A172 (cell line): ENCODE measurements around the gene DISC1. TPM values are rescaled to one million over a fixed set of nuclear protein-coding genes. Genes with fewer than 3 reads are reported as not detected.
A peak's percentile ranks its signal among the peaks of the same experiment; 100 is the strongest.

Source experiments
- DNase-seq: peaks from one replicate; pipeline ENCODE4 v3.0.0-alpha.2; 2015; ENCODE audit warnings: low spot score
- total RNA-seq: library from RNA; depleted of rRNA; stranded (reverse); fragments of >200 nt; shearing (Covaris generic); gene quantifications from 2 replicates; pipeline ENCODE4 v1.2.3, GENCODE V29; 2014

The DISC1 gene
- total RNA-seq, 1 experiment from 2014 or later = 5.0 TPM

GRCh38 chr1:231856426-231856825 is 229.8 kb downstream of the DISC1 start:
- DNase-seq = no peak

DNA sequence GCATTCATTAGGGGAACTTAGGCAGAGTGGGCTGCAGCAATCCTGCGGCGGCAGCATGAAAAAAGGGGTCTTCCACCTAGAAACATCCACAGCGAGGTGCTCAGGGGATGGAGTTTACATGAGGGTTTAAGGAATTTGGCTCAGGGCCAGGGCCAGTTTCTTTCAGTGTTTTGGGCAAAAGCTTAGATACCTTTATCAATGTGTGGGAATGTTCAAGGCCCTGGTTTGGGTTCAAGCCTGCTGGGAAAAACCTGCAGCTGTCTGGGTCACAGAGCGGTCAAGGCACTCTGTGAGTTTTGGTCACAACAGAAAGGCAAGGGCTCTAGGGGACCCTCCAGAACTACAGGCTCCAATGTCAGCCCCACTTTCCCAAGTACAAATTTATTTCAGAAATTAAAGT is 230.3 kb downstream of the DISC1 start:
- DNase-seq = no peak

- DNase-seq = no peak
Measured at GRCh38 chr1:231857609-231858135, 231.1 kb downstream of the DISC1 start.

DNA sequence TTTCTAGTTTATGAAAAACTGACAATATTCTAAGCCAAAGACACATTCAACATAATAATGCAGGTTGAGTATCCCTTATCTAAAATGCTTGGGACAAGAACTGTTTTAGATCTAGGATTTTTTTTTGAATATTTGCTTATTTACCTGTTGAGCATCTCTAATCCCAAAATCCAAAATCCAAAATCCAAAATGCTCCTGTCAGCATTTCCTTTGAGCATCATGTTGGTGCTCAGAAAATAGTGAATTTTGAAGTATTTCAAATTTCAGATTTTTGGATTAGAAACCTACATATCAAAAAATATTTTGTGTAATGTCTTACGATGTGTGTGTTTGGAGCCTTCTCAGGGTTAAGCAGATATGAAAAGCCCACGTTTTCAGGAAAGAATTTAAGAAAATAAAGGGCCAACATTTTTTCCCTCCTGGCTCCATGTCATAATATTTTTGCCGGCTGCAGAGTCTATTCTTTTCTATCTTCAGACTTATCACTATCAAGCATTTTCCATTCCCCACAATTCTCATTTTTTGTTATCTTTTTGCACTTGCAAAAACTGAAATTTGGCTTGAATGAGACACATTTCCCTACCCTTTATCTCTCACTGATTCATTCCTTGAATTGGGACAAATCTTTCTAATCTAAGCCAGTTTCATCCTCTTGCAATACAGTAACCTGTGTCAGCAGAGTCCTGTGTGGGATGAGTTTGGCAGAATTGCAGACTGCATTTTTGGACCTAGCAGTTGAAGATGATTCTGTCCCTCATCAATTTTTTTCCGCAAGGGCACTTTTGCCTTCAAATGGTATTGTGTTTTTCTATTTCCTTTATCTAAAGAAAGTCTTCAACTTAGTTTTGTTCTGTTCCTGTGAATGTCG is 233.9 kb downstream of the DISC1 start:
- no peak for DNase-seq

DNA sequence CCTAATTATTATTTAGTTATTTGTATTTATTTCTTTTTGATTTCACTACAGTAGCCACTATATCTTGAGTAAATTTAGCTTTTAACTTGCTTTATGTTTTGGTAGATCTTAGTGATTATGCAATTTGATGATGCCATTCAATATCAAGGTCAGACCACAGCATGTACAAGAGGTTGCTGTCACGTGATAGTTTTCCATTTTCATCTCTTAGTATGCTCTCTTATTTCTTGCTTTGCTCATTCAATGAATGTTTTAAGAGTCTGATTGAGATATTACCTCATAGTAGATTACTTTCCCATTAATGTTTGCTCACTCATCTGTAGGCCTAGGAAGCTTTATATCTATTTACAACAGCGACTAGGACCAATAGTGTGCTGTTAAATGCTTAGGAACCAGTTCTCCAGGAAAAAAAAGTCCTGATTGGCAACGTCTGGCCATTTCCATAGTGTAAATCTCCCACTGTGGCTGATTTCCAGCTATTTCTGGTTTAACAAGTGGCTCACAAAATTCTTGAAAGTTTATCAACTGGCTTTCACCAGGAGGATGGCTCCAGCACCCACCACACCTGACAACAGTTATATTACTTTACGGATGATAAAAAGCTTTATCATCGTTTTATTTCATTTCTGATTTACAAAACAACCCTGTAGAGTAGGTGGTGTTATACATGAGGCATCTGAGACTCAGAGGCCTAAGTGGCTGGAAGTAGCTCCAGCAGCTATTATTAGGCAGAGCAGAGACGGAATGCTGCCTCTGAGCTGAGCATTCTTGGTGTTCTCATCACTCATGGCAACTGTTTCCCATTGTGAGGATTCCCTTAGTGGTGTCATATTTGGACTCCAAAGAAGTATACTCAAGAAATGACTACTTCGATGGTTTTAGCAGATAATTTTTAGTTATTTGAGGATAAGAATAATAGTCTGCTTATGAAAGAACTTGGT is 235.2 kb downstream of the DISC1 start:
- DNase-seq = no peak

DNA sequence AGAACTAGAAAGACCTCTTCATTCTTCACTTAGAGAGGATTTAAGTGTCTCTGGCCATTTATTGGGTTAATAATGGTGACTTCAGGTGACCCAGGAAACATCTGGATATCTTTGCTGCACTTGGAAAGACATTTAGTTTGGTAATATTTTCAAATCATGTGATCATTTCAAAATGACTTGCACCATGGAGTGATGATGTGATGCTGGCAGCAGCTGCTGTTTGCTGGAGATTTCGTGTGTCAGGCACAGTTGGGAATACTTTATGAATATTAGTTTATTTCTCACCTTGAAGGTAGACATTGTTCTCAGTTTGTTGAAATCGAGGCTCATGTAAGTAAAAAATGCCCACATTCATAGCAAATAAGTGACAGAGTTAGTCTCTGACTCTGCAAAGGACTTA is 236.0 kb downstream of the DISC1 start:
- DNase-seq = no peak

DNA sequence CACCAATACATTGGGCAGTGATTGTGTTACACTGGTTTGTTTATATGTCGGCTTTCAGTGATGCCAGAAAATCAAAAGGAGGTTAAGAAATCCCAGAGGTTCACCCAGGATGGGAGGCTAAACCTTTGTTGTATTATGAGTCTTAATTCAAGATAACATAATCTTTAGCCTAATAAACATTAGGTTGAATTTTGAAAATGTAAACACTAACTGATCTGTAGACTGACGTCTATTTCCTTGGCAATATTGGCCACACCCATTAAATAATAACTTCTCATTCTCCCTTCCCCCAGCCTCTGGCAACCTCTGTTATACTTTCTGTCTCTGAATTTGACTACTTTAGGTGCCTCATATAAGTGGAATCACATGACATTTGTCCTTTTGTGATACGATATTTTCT is 238.7 kb downstream of the DISC1 start:
- DNase-seq = no peak

- DNase-seq = peak; percentile 71
Measured at GRCh38 chr1:231866392-231867331, 240.1 kb downstream of the DISC1 start.

DNA sequence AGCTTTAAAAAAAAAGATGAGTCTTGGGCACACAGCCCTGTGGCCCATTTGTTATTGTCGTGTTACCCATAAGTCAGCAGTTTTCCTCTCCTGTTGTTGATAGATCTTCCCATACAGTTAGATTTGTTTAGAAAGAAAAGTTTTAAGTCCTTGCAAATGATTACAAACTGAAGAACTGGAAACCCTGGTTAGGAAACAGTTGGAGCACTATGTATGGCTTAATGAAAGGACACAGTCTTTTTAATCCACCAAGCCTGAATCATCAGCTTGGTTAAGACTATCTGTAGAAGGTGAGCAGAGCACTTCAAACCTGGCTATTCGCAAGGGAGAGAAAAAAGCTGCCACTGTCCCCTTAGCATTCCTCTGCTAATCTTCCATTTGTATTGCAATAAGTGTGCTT is 241.0 kb downstream of the DISC1 start:
- DNase-seq = peak; percentile 10

DNA sequence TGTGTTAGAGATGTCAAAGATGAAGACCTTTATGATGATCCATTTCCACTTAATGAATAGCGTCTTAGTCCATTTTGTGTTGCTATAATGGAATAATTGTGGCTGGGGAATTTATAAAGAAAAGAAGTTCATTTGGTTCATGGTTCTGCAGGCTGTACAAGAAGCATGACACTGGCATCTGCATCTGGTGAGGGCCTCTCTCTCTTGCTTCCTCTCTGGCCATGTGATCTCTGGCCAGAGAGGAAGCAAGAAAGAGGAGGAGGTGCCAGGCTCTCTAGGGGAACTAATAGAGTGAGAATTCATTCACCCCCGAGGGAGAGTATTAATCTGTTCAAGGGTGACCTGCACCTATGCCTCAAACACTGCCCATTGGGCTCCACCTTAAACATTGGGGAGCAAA is 242.8 kb downstream of the DISC1 start:
- no peak for DNase-seq

DNA sequence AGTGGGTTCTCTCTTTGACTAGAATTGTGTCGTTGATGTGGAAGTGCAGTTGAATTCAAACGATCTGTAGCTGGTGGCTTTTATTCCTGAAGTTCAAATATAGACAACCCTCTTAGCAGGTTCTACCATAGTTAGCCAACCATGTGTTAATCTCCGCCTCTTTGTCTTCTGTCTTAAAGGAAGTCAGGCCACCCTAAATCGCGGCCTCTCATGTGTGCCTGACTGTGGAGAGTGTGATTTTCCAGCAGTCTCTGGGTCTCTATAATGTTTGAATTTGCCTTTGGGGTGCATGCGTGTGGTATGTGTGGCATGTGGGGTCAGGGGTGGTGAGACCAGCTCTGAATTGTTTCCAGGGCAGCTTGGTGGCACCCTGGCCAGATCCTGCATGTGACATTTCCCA is 244.9 kb downstream of the DISC1 start:
- DNase-seq = no peak

GRCh38 chr1:231871878-231872277 is 245.3 kb downstream of the DISC1 start:
- DNase-seq = peak; percentile 4

- peak; percentile 44 for DNase-seq
Measured at GRCh38 chr1:231872461-231872910, 245.9 kb downstream of the DISC1 start.

DNA sequence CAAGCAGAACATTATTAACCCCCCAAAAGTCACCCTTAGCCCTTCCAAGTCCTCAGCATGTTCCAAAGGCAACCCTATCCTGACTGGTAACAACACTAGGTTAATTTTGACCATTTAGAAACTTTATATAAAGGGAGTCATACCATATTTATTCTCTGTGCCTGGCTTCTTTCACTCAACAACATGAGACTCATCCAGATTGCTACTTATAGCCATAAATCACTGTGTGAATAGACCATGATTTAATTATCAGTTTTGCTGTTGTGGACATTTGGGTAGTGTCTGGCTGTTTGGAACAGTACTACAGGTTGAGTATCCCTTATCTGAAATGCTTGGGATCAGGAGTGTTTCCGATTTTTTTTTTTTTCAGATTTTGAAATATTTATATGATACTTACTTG is 252.1 kb downstream of the DISC1 start:
- no peak for DNase-seq

DNA sequence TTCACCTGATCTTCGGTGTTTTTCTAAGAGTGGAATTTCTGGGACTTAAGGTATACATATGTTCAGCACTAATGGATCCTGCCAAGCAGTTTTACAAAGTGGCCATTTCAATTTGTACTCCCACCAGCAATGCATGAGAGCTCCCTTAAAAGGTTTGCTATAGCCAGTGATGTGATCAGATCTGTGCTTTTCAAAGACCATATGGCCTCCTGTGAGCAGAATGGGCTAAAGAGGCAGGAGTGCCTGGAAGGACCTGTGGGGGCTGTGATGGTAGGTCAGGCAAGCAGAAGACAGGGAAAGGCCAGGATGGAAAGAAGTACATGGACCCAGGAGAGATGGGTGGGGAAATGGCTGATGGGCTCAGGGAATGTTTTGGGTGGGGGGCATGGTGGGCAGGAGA is 252.7 kb downstream of the DISC1 start:
- DNase-seq = no peak

DNA sequence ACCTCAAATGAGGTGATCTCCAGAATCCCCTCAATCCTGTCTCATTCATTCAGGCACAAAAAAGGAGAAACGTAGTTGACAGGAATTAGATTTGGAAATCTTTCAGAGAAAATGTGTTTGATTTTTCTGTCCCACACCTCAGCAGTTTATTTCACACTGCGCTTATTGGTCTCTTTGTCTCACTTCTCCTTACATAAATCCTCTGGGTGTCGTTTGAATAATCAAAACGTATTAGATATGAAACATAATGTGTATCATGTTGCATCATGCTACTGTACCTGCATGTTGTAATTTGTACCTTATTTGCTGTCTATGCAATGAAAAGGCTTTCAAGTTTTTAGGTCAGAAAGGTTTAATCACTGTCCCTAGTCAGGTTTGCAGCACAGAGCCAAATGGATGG is 255.7 kb downstream of the DISC1 start:
- no peak for DNase-seq

- DNase-seq = no peak
Measured at GRCh38 chr1:231882790-231883189, 256.2 kb downstream of the DISC1 start.

DNA sequence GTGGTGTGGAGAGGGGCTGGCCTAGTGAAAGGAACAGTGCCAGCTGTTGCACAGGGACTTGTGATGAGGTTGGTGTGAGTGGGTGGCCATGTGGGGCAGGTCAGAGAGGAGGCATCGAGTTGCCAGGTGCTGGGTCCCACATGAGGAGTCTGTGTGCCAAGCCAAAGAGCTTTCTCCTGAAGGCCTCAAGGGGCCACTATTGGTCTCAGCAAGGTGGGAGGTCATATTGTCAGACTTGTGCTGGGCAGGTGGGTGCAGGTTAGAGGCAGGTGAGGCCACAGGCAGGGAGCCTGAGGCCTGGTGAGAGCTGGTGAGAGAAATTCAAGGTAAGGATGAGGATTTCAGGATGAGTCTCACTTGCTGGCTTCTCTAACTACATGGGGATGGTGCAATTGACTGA is 256.8 kb downstream of the DISC1 start:
- DNase-seq = no peak

DNA sequence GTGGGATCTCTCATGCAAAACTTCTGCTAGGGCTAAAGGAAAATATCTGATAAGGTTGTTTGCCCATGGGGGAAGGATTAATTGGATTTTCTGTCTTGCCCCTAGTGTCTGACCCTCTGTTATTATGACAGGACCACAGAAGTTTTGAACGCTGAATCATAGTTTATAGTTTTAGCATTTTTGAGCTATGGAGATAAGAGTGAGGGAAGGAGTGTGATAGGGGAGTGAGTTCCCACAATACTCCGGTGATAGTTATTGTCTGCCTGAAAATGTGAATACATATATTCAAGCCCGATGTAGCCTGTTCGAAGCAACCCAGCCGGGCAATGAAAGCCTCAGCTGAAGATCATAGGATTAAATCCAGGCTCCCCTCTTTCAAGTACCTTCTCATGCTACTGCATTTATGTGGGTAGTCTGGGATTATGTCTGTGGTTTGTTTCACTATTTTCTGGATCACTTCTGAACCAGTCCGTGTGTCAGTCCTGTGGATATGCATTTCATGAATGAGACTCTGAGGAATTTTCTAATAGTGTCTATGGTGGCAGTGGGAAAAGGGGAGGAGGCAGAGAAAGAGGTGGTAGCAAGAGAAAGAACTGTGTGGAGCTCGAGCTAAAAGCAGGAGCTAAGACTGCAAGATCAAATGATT is 258.7 kb downstream of the DISC1 start:
- DNase-seq = peak; percentile 80

DNA sequence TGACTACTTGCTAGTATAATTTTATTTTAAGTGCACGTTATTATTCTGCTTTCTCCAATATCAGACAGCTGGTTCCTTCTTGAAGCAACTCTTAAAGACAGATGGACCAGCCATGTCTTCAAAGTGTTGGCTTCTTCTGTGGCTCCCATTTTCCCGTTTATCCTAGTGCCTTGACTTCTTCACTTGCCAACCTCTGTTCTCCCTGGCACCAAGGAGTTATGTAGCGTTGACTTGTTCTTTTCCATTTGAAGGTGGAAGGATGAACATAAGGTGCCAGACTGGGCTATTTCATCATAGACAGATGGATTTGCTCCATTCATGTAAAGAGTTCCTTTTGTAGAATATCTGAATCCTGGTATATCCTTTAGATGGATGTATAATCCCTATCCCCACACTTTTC is 260.6 kb downstream of the DISC1 start:
- no peak for DNase-seq

DNA sequence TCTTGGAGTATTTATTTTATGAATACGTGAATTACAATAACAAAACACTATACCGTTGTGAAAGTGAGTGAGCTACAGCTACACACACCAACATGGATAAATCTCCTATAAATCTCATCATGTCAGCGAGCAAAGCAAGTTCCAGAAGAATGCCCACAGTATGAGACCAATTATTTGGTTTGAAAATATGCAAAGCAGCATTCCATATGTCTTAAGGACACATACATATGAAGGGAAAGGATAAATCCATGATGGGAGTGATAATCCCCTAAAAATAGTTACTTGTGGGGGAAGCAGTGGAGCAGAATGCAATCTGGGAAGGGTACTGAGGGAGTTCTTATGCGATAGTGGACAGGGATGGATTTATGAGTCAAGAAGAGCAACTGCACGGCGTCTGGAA is 261.3 kb downstream of the DISC1 start:
- DNase-seq = no peak
